ENCODE measurements around the gene CNOT8.

GRCh38 chr5:154850255-154851062 is 8.0 kb upstream of the CNOT8 start, which contains the start of gene FAXDC2:
- TF ChIP-seq GABPA (IDR thresholded peaks at IDR 0.05; ENCODE audit: low read depth): no peak; the same call in 1 of the 2 replicates
- TF ChIP-seq CTCF (IDR thresholded peaks at IDR 0.05): no peak
